Activated effector memory CD4-positive, alpha-beta T cell treated with Interleukin-2 at 50 U/mL for 16 hours (primary cell): ENCODE results near the gene P2RX4.
"Not testable (repeated sequence)": the region's sequence is repeated elsewhere in the genome, so short reads cannot be mapped to it uniquely, and the experiment has no call there.

Source experiments
- DNase-seq: peaks from one replicate; pipeline ENCODE4 v3.0.0-alpha.2; 2020

Gene P2RX4

GRCh38 chr12:121245951-121246350, 36.0 kb downstream of the P2RX4 start:
- DNase-seq: no peak

GRCh38 chr12:121246893-121247557, 37.1 kb downstream of the P2RX4 start:
- DNase-seq: no peak

- no peak for DNase-seq
These were observed 38.7 kb downstream of the P2RX4 start for GRCh38 chr12:121248622-121249021.

GRCh38 chr12:121250359-121250758, 40.4 kb downstream of the P2RX4 start:
- no peak for DNase-seq

- no peak for DNase-seq
These were observed 41.9 kb downstream of the P2RX4 start for GRCh38 chr12:121251838-121252237.

- DNase-seq: no peak
These were observed 42.9 kb downstream of the P2RX4 start for GRCh38 chr12:121252712-121253345.

GRCh38 chr12:121253638-121254335, 43.9 kb downstream of the P2RX4 start:
- DNase-seq: no peak

- no peak for DNase-seq
These were observed 45.5 kb downstream of the P2RX4 start for GRCh38 chr12:121255433-121255832.

GRCh38 chr12:121257704-121258449, 47.9 kb downstream of the P2RX4 start:
- DNase-seq: not testable (repeated sequence)

- no peak for DNase-seq
These were observed 49.1 kb downstream of the P2RX4 start for GRCh38 chr12:121259074-121259473.

- DNase-seq: no peak
These were observed 50.2 kb downstream of the P2RX4 start for GRCh38 chr12:121260091-121260490.

- DNase-seq: no peak
These were observed 51.5 kb downstream of the P2RX4 start for GRCh38 chr12:121261398-121261797.

- DNase-seq: no peak
These were observed 53.4 kb downstream of the P2RX4 start for GRCh38 chr12:121263206-121263935.

GRCh38 chr12:121264135-121264534, 54.2 kb downstream of the P2RX4 start:
- DNase-seq: no peak

- no peak for DNase-seq
These were observed 55.1 kb downstream of the P2RX4 start for GRCh38 chr12:121264951-121265515.

GRCh38 chr12:121267822-121268221, 57.9 kb downstream of the P2RX4 start:
- DNase-seq: no peak

- DNase-seq: no peak
These were observed 63.5 kb downstream of the P2RX4 start for GRCh38 chr12:121273364-121273896.

GRCh38 chr12:121274036-121274763, 64.3 kb downstream of the P2RX4 start:
- DNase-seq: no peak

- DNase-seq: no peak
These were observed 67.4 kb downstream of the P2RX4 start for GRCh38 chr12:121277374-121277759.

- DNase-seq: no peak
These were observed 68.5 kb downstream of the P2RX4 start for GRCh38 chr12:121278169-121279070.

GRCh38 chr12:121279071-121279375, 69.1 kb downstream of the P2RX4 start:
- DNase-seq: no peak
